SK-N-MC (cell line): ENCODE data around the gene ANO3.

Experiments
- DNase-seq: peaks from one replicate; pipeline ENCODE4 v3.0.0-alpha.2; 2011; ENCODE audit warnings: low read depth, low spot score
- H3K27ac ChIP-seq: fragments of 200-600 bp; sonication (generic); 2 replicates; pipeline ENCODE4 v1.5.1; 2016; ENCODE audit warnings: mixed run types
- H3K36me3 ChIP-seq: fragments of 200-600 bp; sonication (generic); 2 replicates; pipeline ENCODE4 v1.6.1; 2017; ENCODE audit warnings: antibody characterized with exemption, low read length, mixed read lengths; ENCODE audit not compliant: insufficient read depth
- H3K4me3 ChIP-seq: fragments of 200-600 bp; sonication (generic); 2 replicates; pipeline ENCODE4 v1.5.1; 2016
- H3K9ac ChIP-seq: fragments of 200-600 bp; sonication (generic); 2 replicates; pipeline ENCODE4 v1.8.0; 2017; ENCODE audit warnings: mixed run types, mixed read lengths; ENCODE audit not compliant: insufficient read length
- H3K9me3 ChIP-seq: fragments of 200-600 bp; sonication (generic); 2 replicates; pipeline ENCODE4 v1.6.1; 2017; ENCODE audit warnings: low read depth, mild to moderate bottlenecking, antibody characterized with exemption, low read length, moderate library complexity, mixed read lengths
- EZH2 ChIP-seq: fragments of 200-600 bp; sonication (generic); IDR thresholded peaks from one replicate; pipeline ENCODE4 v1.6.1; 2017; ENCODE audit warnings: antibody characterized with exemption
- FOXP2 ChIP-seq: optimal IDR thresholded peaks from 2 replicates; pipeline ENCODE3; 2011; ENCODE audit warnings: mild to moderate bottlenecking, moderate library complexity; ENCODE audit not compliant: insufficient read depth; ENCODE audit errors: extremely low read length, control extremely low read depth
- POLR2AphosphoS5 ChIP-seq: IDR thresholded peaks from 2 replicates; pipeline ENCODE4 v1.6.1; 2012; ENCODE audit warnings: mild to moderate bottlenecking, low read depth, low read length, borderline replicate concordance

The ANO3 gene

DNA sequence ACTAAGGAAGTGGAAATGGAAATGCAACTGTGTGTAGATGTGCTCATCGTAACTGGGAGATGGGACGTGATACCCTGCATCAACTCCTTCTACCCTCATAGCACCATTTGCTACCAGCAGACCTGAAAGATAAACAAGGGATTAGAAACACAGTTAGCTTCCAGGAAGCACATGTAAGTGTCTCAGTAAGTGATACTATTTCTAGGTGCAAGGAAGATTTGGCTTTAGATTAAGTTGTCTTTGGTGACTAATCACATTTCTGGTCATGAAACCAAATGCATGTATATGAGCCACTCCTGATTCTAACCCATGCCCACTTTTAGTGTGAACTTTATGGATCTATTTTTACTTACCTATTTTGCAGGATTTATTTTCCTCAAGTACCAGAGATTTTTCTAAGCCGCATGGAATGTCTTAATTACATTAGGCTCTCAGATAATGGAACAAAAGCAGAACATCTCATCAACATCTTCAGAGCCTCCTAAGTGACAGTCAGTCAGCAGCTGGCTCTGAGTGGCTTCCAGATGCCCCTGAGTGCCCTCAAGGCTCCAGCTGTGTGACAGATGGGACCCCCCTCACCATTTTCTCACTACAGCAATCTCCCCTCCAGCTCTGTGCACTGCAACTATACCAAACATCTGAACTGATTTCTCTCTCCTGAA is 368.8 kb downstream of the ANO3 start:
- H3K27ac ChIP-seq: no peak overlapping the region
- TF ChIP-seq EZH2: no peak
- TF ChIP-seq FOXP2: no peak
- no peak for TF ChIP-seq POLR2AphosphoS5
- H3K9me3 ChIP-seq: no peaks in the 10 kb centered on the region
- no peaks in the 10 kb centered on the region for H3K36me3 ChIP-seq
- no peak overlapping the region for H3K9ac ChIP-seq
- no peak overlapping the region for H3K4me3 ChIP-seq
- DNase-seq: no peak

GRCh38 chr11:26702406-26702805 is 370.5 kb downstream of the ANO3 start:
- no peak for TF ChIP-seq FOXP2
- TF ChIP-seq EZH2: no peak
- TF ChIP-seq POLR2AphosphoS5: no peak
- Histone ChIP-seq H3K27ac (no peak overlapping the region), H3K4me3 (no peak overlapping the region), H3K36me3 (no peaks in the 10 kb centered on the region), H3K9ac (no peak overlapping the region), H3K9me3 (no peaks in the 10 kb centered on the region)
- no peak for DNase-seq

DNA sequence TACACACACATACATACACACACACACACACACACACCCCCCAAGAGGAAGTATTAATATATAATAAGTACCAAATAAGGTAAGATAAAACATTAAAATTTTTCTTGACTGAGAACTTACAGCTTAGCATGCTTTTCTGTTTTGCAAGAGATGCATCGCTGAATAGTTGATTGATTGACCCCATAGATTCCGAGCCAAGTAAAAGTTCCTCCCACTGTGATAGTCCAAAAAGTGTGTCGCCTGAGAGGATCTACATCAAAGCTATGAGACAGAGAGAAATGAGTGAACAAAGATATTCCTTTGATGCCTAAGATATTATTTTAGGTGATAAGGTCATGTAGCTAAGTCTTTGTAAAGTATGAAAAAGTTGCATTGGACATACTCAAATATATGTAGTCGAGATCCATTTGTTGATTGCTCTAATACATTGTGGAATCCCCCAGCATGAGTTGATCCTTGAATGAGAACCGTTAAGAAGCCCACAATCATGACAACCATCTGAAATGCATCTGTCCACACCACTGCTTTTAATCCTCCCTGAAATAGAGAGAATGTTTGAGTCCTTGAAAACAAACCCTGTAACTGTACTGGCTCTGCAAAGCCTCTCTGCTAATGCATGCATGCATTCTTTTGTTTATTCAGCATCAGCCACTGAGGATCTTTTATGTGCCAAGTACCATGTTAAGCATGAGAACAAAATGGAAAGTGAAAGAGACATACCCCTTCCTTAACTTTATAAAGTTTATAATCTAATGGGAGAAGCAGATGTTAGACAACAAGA is 371.7 kb downstream of the ANO3 start:
- Histone ChIP-seq H3K27ac (no peak overlapping the region), H3K9ac (no peak overlapping the region), H3K9me3 (no peaks in the 10 kb centered on the region), H3K36me3 (no peaks in the 10 kb centered on the region), H3K4me3 (no peak overlapping the region)
- no peak for DNase-seq
- no peak for TF ChIP-seq POLR2AphosphoS5
- TF ChIP-seq FOXP2: no peak
- TF ChIP-seq EZH2: no peak

DNA sequence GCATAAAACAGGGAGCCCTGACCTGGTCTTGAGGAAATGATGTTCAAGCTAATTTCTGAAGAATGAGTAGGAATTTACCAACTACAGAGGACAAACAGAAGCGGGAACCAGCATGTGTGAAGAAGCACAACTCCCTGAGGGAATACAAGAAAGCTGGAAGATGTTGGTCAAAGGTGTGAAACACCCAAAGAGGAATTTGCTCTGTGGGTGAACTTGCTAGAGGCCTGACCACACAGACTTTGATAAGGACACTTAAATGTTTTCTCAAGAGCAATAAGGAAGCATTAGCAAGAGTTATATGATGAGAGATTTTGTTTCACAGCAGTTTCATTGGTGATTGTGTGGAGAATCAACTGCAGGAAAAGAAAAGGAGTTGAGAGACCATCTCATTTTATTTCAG is 372.3 kb downstream of the ANO3 start:
- H3K27ac ChIP-seq: no peak overlapping the region
- no peak for TF ChIP-seq EZH2
- TF ChIP-seq FOXP2: no peak
- no peak for TF ChIP-seq POLR2AphosphoS5
- no peak overlapping the region for H3K4me3 ChIP-seq
- no peaks in the 10 kb centered on the region for H3K9me3 ChIP-seq
- no peaks in the 10 kb centered on the region for H3K36me3 ChIP-seq
- no peak overlapping the region for H3K9ac ChIP-seq
- no peak for DNase-seq

DNA sequence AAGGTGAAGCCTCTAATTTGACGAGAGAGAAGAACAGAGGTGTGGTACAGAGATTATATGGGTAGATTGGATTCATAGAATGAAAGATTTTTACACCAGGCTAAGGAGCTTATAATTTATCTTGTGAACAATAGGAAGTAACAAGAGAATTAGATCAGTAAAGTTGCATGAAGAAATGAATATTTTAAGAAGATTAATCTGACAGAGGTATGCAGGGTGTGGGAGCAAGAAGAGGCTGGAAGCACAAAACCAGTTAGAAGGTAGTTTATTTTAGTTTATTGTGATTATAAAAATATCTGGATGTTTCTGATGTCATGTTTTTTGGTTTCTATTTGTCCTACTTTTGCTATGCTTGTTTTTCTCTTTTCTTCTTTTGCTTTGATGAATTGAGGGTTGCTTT is 374.3 kb downstream of the ANO3 start:
- H3K9ac ChIP-seq: no peak overlapping the region
- H3K27ac ChIP-seq: no peak overlapping the region
- no peaks in the 10 kb centered on the region for H3K9me3 ChIP-seq
- H3K4me3 ChIP-seq: no peak overlapping the region
- TF ChIP-seq FOXP2 (no peak), EZH2 (no peak), POLR2AphosphoS5 (no peak)
- no peak for DNase-seq
- H3K36me3 ChIP-seq: no peaks in the 10 kb centered on the region

DNA sequence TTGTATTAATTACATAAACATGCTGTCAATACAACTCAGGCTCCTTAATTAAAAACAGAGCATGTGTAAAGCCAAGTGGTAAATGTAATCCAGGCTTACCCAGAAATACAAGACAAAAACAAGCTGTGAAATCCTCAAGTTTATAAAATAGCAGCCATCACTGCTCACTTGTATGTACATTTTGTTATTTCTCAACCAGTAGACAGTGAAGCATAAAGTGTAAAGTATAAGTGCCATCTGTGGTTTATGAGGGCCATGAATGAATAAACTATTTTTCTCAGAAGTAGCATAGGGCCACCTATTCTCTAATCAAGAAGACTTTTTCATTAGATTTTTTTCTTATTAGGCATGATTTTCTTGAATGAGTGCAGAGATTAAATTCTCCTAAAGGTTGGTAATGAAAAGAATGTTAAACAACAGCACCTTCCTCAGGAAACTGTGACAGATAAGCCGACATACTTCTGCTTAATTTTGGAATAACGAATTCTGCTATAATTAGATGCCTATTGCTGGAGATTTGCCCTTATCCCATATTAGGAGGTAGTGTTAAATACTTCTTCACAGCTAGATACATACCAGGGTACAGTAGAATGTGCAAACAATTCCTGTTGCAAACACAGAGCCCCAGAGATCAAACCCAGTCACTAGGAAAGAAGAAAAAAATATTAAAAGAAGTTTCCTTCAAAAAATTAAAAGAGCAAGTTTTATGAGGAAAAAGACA is 377.0 kb downstream of the ANO3 start:
- Histone ChIP-seq H3K36me3 (no peaks in the 10 kb centered on the region), H3K9me3 (no peaks in the 10 kb centered on the region), H3K4me3 (no peak overlapping the region), H3K27ac (no peak overlapping the region), H3K9ac (no peak overlapping the region)
- no peak for DNase-seq
- no peak for TF ChIP-seq POLR2AphosphoS5
- no peak for TF ChIP-seq EZH2
- no peak for TF ChIP-seq FOXP2

- Histone ChIP-seq H3K9ac (no peak overlapping the region), H3K9me3 (no peaks in the 10 kb centered on the region), H3K27ac (no peak overlapping the region), H3K4me3 (no peak overlapping the region), H3K36me3 (no peaks in the 10 kb centered on the region)
- no peak for TF ChIP-seq POLR2AphosphoS5
- DNase-seq: no peak
Measured at GRCh38 chr11:26710489-26710888, 378.6 kb downstream of the ANO3 start.

DNA sequence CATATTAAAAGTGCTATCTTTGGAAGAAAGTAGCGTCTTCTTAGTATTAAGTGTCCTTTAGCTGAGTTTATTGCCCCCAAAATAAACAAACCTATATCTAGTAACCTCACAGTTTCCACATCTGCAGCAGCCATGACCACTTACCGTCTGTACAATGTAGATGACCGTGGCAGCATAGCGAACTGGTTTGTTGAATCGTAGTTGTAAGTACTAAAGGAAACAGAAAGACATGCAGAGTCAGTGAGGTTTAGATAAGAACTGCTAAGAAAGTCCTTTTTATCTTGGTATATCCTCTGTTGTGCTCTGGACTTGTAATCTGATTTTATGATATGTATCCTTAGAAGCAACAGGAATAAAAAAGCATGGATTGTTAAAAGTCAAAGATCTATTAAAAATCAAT is 380.6 kb downstream of the ANO3 start:
- no peak for DNase-seq
- no peaks in the 10 kb centered on the region for H3K36me3 ChIP-seq
- no peak overlapping the region for H3K4me3 ChIP-seq
- TF ChIP-seq FOXP2 (no peak), EZH2 (no peak), POLR2AphosphoS5 (no peak)
- H3K27ac ChIP-seq: no peak overlapping the region
- no peaks in the 10 kb centered on the region for H3K9me3 ChIP-seq
- H3K9ac ChIP-seq: no peak overlapping the region
